HEK293 (cell line): ENCODE measurements around the gene AADAT.

Experiments
- GLIS1 ChIP-seq: fragments of 450-650 bp; formaldehyde crosslinking; IDR thresholded peaks from 2 replicates; pipeline ENCODE4 v1.5.1; 2016; ENCODE audit warnings: missing biosample characterization, missing genetic modification characterization
- YY1 ChIP-seq: fragments of 450-650 bp; formaldehyde crosslinking; IDR thresholded peaks from 2 replicates; pipeline ENCODE4 v1.5.1; 2018; ENCODE audit warnings: missing biosample characterization, missing genetic modification characterization
- ZNF274 ChIP-seq, 2 experiments: fragments of 200-500 bp in 1 of 2; fragments of 450-650 bp in 1 of 2; sonication (Bioruptor generic) in 1 of 2; formaldehyde crosslinking in 1 of 2; IDR thresholded peaks; 2 replicates each; pipeline versions ENCODE4 v1.5.1 to v1.6.1; 2014 to 2016; ENCODE audit warnings: borderline replicate concordance in 1 of 2, inconsistent platforms in 1 of 2, low read length in 1 of 2, missing biosample characterization in 1 of 2, missing genetic modification characterization in 1 of 2
- ZNF292 ChIP-seq: fragments of 450-650 bp; formaldehyde crosslinking; IDR thresholded peaks from 2 replicates; pipeline ENCODE4 v1.5.1; 2016; ENCODE audit warnings: low read depth, missing biosample characterization, missing genetic modification characterization, borderline replicate concordance
- ZNF785 ChIP-seq: fragments of 450-650 bp; formaldehyde crosslinking; IDR thresholded peaks from 2 replicates; pipeline ENCODE4 v1.5.1; 2016; ENCODE audit warnings: missing biosample characterization, missing genetic modification characterization

DNA sequence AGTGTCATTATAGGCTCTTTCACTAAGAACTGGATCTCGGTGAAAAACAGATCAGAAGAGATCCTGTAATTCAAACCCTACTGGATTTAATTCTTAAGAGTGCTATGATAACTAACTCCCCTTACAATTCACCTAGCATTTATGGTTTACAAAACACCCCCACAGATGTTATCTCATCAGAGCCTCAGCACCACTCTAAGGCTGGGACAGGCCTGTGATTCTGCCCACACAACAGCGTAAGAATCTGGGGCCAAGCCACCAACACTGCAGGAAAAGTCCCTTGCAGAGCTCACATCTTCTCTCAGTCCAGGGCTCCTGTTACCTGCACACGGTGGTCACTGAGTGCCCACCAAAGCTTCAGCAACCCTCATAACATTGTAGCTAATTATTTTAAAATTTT, 72.5 kb downstream of the AADAT start:
- TF ChIP-seq YY1 (tag by site-specific recombination) (no peak), ZNF785 (tag by site-specific recombination) (no peak), ZNF292 (tag by site-specific recombination) (no peak), ZNF274 (IDR thresholded peaks at IDR 0.05; ENCODE audit: low read length) (no peak), ZNF274 (tag by site-specific recombination; IDR thresholded peaks at IDR 0.05; ENCODE audit: borderline replicate concordance) (no peak), GLIS1 (tag by site-specific recombination) (no peak)
